Naive thymus-derived CD4-positive, alpha-beta T cell (primary cell): ENCODE data around the gene PPP2R5D. TPM values are rescaled to one million over a fixed set of nuclear protein-coding genes. Genes with fewer than 3 reads are reported as not detected.

Experiments used
- ATAC-seq: fragments of 150-1000 bp; cut with Tn5 transposase; 2 replicates; pipeline ENCODE4 v1.10.0; 2021; ENCODE audit warnings: mild to moderate bottlenecking, moderate library complexity
- CTCF ChIA-PET: fragments of 350-600 bp; sonication (Branson Sonifier 250); formaldehyde crosslinking; loops from one replicate; lab custom pipeline; 2021; ENCODE audit warnings: antibody characterized with exemption; lab: Charles Lee
- POLR2A ChIA-PET: fragments of 350-600 bp; sonication (Branson Sonifier 250); formaldehyde crosslinking; loops from one replicate; lab custom pipeline; 2021; ENCODE audit warnings: antibody characterized with exemption, inconsistent platforms; lab: Charles Lee
- DNase-seq, 9 donors: peaks; one replicate each; pipeline versions ENCODE4 v3.0.0 to v3.0.0-alpha.2; 2020 to 2022; ENCODE audit warnings: mixed read lengths in 1 of 9
- H3K27ac ChIP-seq: one replicate; pipeline ENCODE4 v1.7.0; 2013; ENCODE audit warnings: mild to moderate bottlenecking, low read depth, low read length, moderate library complexity
- H3K27me3 ChIP-seq, 2 donors: one replicate each; pipeline ENCODE4 v1.7.0; 2013; ENCODE audit warnings: low read length in 2 of 2, mild to moderate bottlenecking in 2 of 2, moderate library complexity in 2 of 2; ENCODE audit not compliant: control insufficient read depth in 2 of 2, insufficient read depth in 2 of 2
- H3K36me3 ChIP-seq, 3 experiments: 1 replicate in 2 of 3; 2 replicates in 1 of 3; pipeline ENCODE4 v1.7.0; 2013; ENCODE audit warnings: low read length in 3 of 3, mild to moderate bottlenecking in 3 of 3, moderate library complexity in 1 of 3; ENCODE audit not compliant: insufficient read depth in 3 of 3, control insufficient read depth in 2 of 3
- H3K4me1 ChIP-seq, 2 donors: one replicate each; pipeline ENCODE4 v1.7.0; 2013; ENCODE audit warnings: low read length in 2 of 2, mild to moderate bottlenecking in 2 of 2, moderate library complexity in 1 of 2; ENCODE audit not compliant: control insufficient read depth in 2 of 2, insufficient read depth in 2 of 2
- H3K4me3 ChIP-seq: 2 replicates; pipeline ENCODE4 v1.7.0; 2013; ENCODE audit warnings: mild to moderate bottlenecking, low read length
- H3K9me3 ChIP-seq, 3 experiments: 1 replicate in 2 of 3; 2 replicates in 1 of 3; pipeline ENCODE4 v1.7.0; 2013; ENCODE audit warnings: low read length in 3 of 3; ENCODE audit not compliant: control insufficient read depth in 2 of 3
- H3K27ac Mint-ChIP-seq, 9 donors: one replicate each; pipeline ENCODE4 v1.8.0; 2020 to 2022; ENCODE audit warnings: mixed read lengths in 9 of 9, mild to moderate bottlenecking in 8 of 9, moderate library complexity in 5 of 9, inconsistent platforms in 2 of 9
- H3K27me3 Mint-ChIP-seq, 5 donors: one replicate each; pipeline ENCODE4 v1.8.0; 2021 to 2022; ENCODE audit warnings: mixed read lengths in 5 of 5, mild to moderate bottlenecking in 1 of 5
- H3K36me3 Mint-ChIP-seq, 5 donors: one replicate each; pipeline ENCODE4 v1.8.0; 2020 to 2022; ENCODE audit warnings: mixed read lengths in 5 of 5, mild to moderate bottlenecking in 3 of 5, inconsistent platforms in 1 of 5
- H3K4me1 Mint-ChIP-seq, 7 donors: one replicate each; pipeline ENCODE4 v1.8.0; 2020 to 2022; ENCODE audit warnings: mixed read lengths in 7 of 7, mild to moderate bottlenecking in 3 of 7, inconsistent platforms in 1 of 7
- H3K4me3 Mint-ChIP-seq, 10 donors: one replicate each; pipeline ENCODE4 v1.8.0; 2020 to 2022; ENCODE audit warnings: mild to moderate bottlenecking in 10 of 10, mixed read lengths in 10 of 10, moderate library complexity in 6 of 10, inconsistent platforms in 2 of 10
- H3K9me3 Mint-ChIP-seq, 11 donors: one replicate each; pipeline ENCODE4 v1.8.0; 2020 to 2022; ENCODE audit warnings: mixed read lengths in 11 of 11, mild to moderate bottlenecking in 4 of 11, inconsistent platforms in 1 of 11, moderate library complexity in 1 of 11
- intact Hi-C, 2 donors: fragments of 100-400 bp; cut with micrococcal nuclease; formaldehyde crosslinking; loops; one replicate each; pipeline ENCODE4 v1.15.1; 2023
- polyA plus RNA-seq, 2 donors: library from polyadenylated mRNA; unstranded; fragments of 300-500 nt; fragmentation: Illumina TruSeq; gene quantifications; one replicate each; pipeline ENCODE4 v1.2.3, GENCODE V29; 2021
- total RNA-seq, 6 experiments: library from RNA in 5 of 6; stranded (reverse) in 5 of 6; gene quantifications; 1 replicate in 5 of 6; 2 replicates in 1 of 6; pipeline ENCODE4 v1.2.3 and lab custom pipeline; 2021 to 2026

PPP2R5D gene
- total RNA-seq: 10 to 100 TPM; 19.7 to 60.4 (median 28.2) TPM
- 10 to 100 TPM; 21.5 to 34.0 TPM for polyA plus RNA-seq
- 46.4 reads per million, percentile 69 among the genes with 10 or more reads in this experiment for total RNA-seq (lab: John Stamatoyannopoulos, UW)

- Histone ChIP-seq H3K9me3 (no peaks in the 10 kb centered on the region), H3K4me1 (peaks cover 28 to 40% of the 10 kb centered on the region in 2 donors), H3K4me3 (peak within 1 kb of the TSS; percentile 64), H3K36me3 (peaks cover 0 to 18% (median 0%) of the 10 kb centered on the region in 3 experiments), H3K27me3 (no peaks in the 10 kb centered on the region), H3K27ac (peak within 1 kb of the TSS; percentile 95)
- Mint-ChIP-seq H3K27ac (peak within 1 kb of the TSS; percentile 89 to 99 (median 95)), H3K4me3 (peak within 1 kb of the TSS; percentile 87 to 99 (median 94)), H3K4me1 (peaks cover 46 to 71% (median 68%) of the 10 kb centered on the region in 7 donors), H3K9me3 (no peaks in the 10 kb centered on the region), H3K27me3 (no peaks in the 10 kb centered on the region), H3K36me3 (peaks cover 0 to 9% (median 0%) of the 10 kb centered on the region in 5 donors)
- ATAC-seq: peak; percentile 97
- intact Hi-C loops: loop anchor here (1.0 to 5.0 kb wide), 10 partner anchors 23 to 443 kb away; partner anchors contain the start of genes CNPY3 (in 2 of the 2), CUL7 (in 2 of the 2), KLHDC3 (in 2 of the 2) and SRF (in 2 of the 2)
- ChIA-PET POLR2A (interaction anchor here (0.6 to 2.7 kb wide), 32 partner anchors 9 to 532 kb away, joined by 3 to 61 read pairs (median 4); partner anchors contain the start of genes ABCC10, BICRAL, CNPY3 and CUL7), CTCF (interaction anchor here (0.5 to 1.5 kb wide), 5 partner anchors 17 to 325 kb away, joined by 3 to 4 read pairs (median 3); no protein-coding TSS in a partner anchor)
- DNase-seq: peak; percentile 81 to 98 (median 97)
Measured at GRCh38 chr6:42984001-42984923, at the start of gene PPP2R5D. PPP2R5D (plus strand) TSS chr6:42984570; CDS start chr6:42984678, 108 bp downstream.

- Histone ChIP-seq H3K4me1 (peaks cover 24 to 28% of the 10 kb centered on the region in 2 donors), H3K27me3 (no peaks in the 10 kb centered on the region), H3K36me3 (peaks cover 10 to 64% (median 17%) of the 10 kb centered on the region in 3 experiments), H3K27ac (peak overlapping the region; percentile 34), H3K9me3 (no peaks in the 10 kb centered on the region), H3K4me3 (no peak overlapping the region)
- H3K4me3 Mint-ChIP-seq: no peak overlapping the region
- H3K27ac Mint-ChIP-seq: peak overlapping the region in 5 of 9 donors; percentile 42 to 72 (median 51)
- H3K27me3 Mint-ChIP-seq: no peaks in the 10 kb centered on the region
- DNase-seq: no peak
- POLR2A ChIA-PET: interaction anchor here (2.2 kb wide), 1 partner anchor 48 kb away, joined by 5 read pairs; no protein-coding TSS in a partner anchor
- no peaks in the 10 kb centered on the region for H3K9me3 Mint-ChIP-seq
- H3K4me1 Mint-ChIP-seq: peaks cover 29 to 64% (median 55%) of the 10 kb centered on the region in 7 donors
- ATAC-seq: no peak
- peaks cover 11 to 34% (median 19%) of the 10 kb centered on the region in 5 donors for H3K36me3 Mint-ChIP-seq
- intact Hi-C loops: no loop called here
- CTCF ChIA-PET: interaction anchor here (1.5 kb wide), 1 partner anchor 78 kb away, joined by 3 read pairs; no protein-coding TSS in a partner anchor
Measured at GRCh38 chr6:42935322-42935721, 49.0 kb upstream of the PPP2R5D start.

- Histone ChIP-seq H3K9me3 (no peaks in the 10 kb centered on the region), H3K27me3 (no peaks in the 10 kb centered on the region), H3K4me3 (no peak overlapping the region), H3K4me1 (peaks cover 17 to 19% of the 10 kb centered on the region in 2 donors), H3K27ac (no peak overlapping the region), H3K36me3 (peaks cover 10 to 71% (median 17%) of the 10 kb centered on the region in 3 experiments)
- Mint-ChIP-seq H3K4me3 (no peak overlapping the region), H3K36me3 (peaks cover 11 to 34% (median 19%) of the 10 kb centered on the region in 5 donors), H3K4me1 (peaks cover 22 to 53% (median 45%) of the 10 kb centered on the region in 7 donors), H3K27me3 (no peaks in the 10 kb centered on the region), H3K9me3 (no peaks in the 10 kb centered on the region), H3K27ac (peak overlapping the region in 6 of 9 donors; percentile 0 to 89 (median 40))
- POLR2A ChIA-PET: no interaction called here
- intact Hi-C loops: no loop called here
- CTCF ChIA-PET: interaction anchor here (0.5 to 1.5 kb wide), 2 partner anchors 77 to 116 kb away, joined by 3 to 4 read pairs; no protein-coding TSS in a partner anchor
- ATAC-seq (no peak), DNase-seq (no peak)
Measured at GRCh38 chr6:42936398-42936797, 48.0 kb upstream of the PPP2R5D start.

GRCh38 chr6:42937548-42938427, 46.6 kb upstream of the PPP2R5D start:
- peaks cover 4 to 29% (median 11%) of the 10 kb centered on the region in 5 donors for H3K36me3 Mint-ChIP-seq
- CTCF ChIA-PET: interaction anchor here (0.7 kb wide), 1 partner anchor 448 kb away, joined by 3 read pairs; no protein-coding TSS in a partner anchor
- no peak overlapping the region for H3K27ac ChIP-seq

GRCh38 chr6:42938428-42938796, 46.0 kb upstream of the PPP2R5D start:
- POLR2A ChIA-PET: interaction anchor here (1.0 kb wide), 1 partner anchor 373 kb away, joined by 3 read pairs; no protein-coding TSS in a partner anchor

More at GRCh38 chr6:42937548-42938427, 46.6 kb upstream of the PPP2R5D start:
- ATAC-seq: no peak
- Histone ChIP-seq H3K9me3 (no peaks in the 10 kb centered on the region), H3K4me1 (peaks cover 7% of the 10 kb centered on the region in 2 donors), H3K4me3 (no peak overlapping the region), H3K27me3 (no peaks in the 10 kb centered on the region), H3K36me3 (peaks cover 13 to 81% (median 17%) of the 10 kb centered on the region in 3 experiments)
- DNase-seq: no peak
- POLR2A ChIA-PET: no interaction called here
- Mint-ChIP-seq H3K4me1 (peaks cover 11 to 40% (median 34%) of the 10 kb centered on the region in 7 donors), H3K9me3 (no peaks in the 10 kb centered on the region), H3K4me3 (peak overlapping the region in 1 of 10 donors; percentile 6), H3K27me3 (no peaks in the 10 kb centered on the region), H3K27ac (peak overlapping the region in 5 of 9 donors; percentile 34 to 83 (median 59))
- intact Hi-C loops: no loop called here

More at GRCh38 chr6:42938428-42938796, 46.0 kb upstream of the PPP2R5D start:
- DNase-seq: no peak
- CTCF ChIA-PET: no interaction called here
- H3K36me3 Mint-ChIP-seq: peaks cover 5 to 33% (median 11%) of the 10 kb centered on the region in 5 donors
- peaks cover 5 to 34% (median 28%) of the 10 kb centered on the region in 7 donors for H3K4me1 Mint-ChIP-seq
- Histone ChIP-seq H3K4me3 (no peak overlapping the region), H3K27ac (no peak overlapping the region), H3K36me3 (peaks cover 13 to 82% (median 17%) of the 10 kb centered on the region in 3 experiments), H3K4me1 (peaks cover under 1% of the 10 kb centered on the region in 2 donors), H3K9me3 (no peaks in the 10 kb centered on the region), H3K27me3 (no peaks in the 10 kb centered on the region)
- H3K27ac Mint-ChIP-seq: peak overlapping the region in 3 of 9 donors; percentile 54 to 83 (median 59)
- no peaks in the 10 kb centered on the region for H3K27me3 Mint-ChIP-seq
- ATAC-seq: no peak
- intact Hi-C loops: no loop called here
- H3K9me3 Mint-ChIP-seq: no peaks in the 10 kb centered on the region
- H3K4me3 Mint-ChIP-seq: no peak overlapping the region
